Stimulated activated CD8-positive, alpha-beta memory T cell treated with anti-CD3 and anti-CD28 coated beads, Interleukin-2, amount 100 ng/mL, for 1 hour (primary cell): ENCODE results near the gene HTR3E.
"Not testable (repeated sequence)": the region's sequence is repeated elsewhere in the genome, so short reads cannot be mapped to it uniquely, and the experiment has no call there.

Experiments used
- DNase-seq, 2 donors: peaks; one replicate each; pipeline ENCODE4 v3.0.0-alpha.2; 2020; ENCODE audit warnings: low read depth in 2 of 2

HTR3E gene, protein sequence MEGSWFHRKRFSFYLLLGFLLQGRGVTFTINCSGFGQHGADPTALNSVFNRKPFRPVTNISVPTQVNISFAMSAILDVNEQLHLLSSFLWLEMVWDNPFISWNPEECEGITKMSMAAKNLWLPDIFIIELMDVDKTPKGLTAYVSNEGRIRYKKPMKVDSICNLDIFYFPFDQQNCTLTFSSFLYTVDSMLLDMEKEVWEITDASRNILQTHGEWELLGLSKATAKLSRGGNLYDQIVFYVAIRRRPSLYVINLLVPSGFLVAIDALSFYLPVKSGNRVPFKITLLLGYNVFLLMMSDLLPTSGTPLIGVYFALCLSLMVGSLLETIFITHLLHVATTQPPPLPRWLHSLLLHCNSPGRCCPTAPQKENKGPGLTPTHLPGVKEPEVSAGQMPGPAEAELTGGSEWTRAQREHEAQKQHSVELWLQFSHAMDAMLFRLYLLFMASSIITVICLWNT

DNA sequence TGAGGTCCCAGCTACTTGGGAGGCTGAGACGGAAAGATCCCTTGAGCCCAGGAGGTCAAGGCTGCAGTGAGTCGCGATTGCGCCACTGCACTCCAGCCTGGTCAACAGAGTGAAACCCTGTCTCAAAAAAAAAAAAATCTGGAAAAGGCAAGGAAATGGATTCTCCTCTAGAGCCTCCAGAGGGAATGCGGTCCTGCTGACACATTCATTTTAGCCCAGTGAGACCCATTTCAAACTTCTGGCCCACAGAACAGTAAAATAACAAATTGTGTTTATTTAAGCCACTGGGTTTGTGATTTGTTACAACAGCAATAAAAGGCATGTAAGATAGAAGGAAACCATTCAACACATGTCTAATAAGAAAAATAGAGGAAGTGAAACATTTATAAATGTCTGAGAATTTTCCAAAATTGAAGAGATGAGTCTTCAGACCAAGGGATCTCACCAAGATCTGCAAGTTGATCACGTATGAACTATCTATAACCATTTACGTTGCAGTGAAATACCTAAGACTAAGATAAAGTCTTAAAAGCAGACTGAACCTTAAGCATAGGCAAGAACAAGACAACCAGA is at the start of gene HTR3E:
TSS of gene HTR3E (plus strand) at position 254 of the 573 bp plus-strand sequence. CDS start 466 bp downstream, outside the sequence.
- no peak for DNase-seq

DNA sequence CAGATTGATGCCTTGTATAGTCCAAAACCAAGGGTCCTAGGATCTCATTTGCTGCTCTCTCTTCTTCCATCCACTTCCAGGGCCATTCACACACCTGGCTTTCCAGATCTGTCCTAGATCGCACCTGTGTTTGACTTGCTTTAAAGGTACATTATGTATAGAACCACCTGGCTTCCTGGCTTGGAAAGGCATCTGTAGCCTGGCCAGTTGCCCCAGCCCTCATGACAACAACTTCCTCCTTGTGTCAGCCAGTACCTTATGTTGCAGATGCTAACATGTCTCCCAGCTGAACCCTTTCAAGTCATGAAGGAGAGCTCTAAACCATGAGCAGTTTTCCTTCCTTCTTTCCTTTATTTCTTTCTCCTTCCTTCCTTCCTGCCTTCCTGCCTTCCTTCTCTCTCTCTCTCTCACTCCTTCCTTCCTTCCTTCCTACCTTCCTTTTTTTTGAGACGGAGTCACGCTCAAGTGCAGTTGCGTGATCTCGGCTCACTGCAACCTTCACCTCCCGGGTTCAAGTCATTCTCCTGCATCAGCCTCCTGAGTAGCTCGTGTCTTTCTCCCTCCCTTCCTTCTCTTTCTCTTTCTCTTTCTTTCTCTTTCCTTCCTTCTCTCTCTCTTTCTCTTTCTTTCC is 46.5 kb upstream of the HTR3E start:
- no peak for DNase-seq

DNA sequence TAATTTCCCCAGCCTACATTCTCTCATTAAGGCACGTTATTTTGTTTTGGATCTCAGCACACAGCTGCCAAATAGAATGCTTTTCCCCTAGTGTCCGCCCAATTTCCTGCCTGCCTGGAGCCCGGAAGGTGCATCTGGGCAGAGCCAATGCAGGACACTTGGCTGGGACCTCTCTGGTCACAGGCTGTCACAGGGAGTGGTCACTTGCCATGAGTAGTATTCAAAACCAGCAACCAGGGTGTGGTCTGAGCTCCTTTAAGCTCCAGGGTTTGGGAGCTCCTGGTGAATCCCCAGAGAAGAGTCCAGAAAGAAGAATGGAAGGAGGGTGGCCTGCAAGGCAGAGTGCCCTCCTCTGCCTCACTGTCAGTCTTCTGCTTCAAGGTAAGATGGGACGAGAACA is 44.1 kb upstream of the HTR3E start, which contains the start of gene HTR3C:
TSS of gene HTR3C (plus strand) at position 281 of the 400 bp plus-strand sequence. CDS start at position 315, 34 bp downstream.
- DNase-seq = no peak

DNA sequence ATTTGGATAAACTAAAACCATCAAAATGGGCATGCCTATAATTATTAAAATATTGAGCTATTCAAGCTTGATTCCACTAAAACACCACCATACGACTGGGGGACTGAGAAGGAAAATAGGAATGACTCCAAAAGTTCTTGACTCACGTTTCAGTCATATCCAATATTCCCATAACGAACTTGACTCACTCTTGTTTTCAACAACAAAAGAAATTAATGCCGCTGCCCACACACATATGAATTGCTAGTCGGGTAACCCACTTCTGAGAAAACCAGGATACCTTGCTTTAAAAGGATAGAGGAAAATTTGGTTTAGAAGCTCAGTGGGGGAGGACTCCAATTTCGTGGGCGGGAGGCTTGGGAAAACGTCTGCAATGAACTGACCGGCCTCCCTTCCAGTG is 38.8 kb upstream of the HTR3E start:
- no peak for DNase-seq

DNA sequence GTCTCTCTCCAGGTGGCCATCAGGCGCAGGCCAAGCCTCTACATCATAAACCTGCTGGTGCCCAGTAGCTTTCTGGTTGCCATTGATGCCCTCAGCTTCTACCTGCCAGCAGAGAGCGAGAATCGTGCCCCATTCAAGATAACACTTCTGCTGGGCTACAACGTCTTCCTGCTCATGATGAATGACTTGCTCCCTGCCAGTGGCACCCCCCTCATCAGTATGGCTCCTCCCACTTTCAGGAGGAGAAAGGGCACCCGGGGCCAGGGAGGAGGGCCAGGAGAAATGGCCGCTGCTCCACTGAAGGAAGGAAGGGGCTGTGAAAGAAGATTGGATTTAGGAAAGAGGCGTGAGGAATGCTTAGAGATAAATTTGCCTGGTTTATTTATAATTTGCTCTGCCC is 37.4 kb upstream of the HTR3E start:
- no peak for DNase-seq

DNA sequence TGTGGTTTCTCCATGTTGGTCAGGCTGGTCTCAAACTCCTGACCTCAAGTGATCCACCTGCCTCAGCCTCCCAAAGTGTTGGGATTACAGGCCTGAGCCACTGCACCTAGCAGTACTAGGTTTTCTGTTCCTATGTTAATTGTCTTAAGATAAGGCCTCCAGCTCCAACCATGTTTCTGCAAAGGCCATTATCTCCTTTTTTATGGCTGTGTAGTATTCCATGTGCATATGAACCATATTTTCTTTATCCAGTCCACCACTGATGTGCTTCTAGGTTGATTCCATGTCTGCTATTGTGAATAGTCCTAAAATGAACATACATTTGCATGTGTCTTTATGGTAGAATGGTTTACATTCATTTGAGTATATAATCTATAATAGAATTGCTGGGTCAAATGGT is 34.2 kb upstream of the HTR3E start:
- DNase-seq = no peak

DNA sequence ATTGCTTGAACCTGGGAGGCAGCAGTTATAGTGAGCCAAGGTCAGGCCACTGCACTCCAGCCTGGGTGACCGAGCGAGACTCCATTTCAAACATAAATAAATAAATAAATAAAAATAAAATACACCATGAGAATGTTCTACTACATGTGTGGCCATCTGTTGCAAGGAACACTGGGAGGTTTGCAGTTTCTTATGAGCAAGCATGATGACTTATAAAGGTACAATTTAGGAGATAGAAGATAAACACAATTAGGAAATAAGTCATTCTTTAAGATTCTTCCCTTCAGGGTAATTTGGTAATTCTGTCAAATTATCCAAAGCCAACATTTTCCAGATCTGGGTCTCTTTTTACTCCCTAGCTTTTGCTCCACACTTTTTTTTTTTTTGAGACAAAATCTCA is 30.7 kb upstream of the HTR3E start:
- DNase-seq = no peak

DNA sequence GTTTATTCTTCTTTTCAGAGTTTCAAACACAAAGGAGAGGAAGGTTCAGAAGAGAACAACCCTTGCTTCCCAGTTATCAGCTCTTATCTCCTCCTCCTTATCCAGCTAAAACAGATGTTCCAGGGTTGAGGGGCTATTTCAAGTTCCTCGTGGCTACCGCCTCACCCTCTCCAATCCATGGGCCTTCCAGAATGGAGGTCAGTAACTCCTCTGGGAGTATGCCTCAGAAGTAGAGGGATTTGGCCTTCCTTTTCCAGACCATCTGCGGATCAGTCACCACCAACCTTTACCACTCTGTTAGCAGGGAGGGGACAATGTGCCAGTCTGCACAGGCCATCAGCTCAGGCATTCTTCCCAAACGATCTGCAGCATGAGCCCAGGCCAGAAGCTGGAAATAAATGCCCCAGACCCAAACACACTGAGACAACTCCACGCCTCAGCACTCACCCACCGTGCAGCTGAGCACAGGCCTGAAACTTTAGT is 29.2 kb upstream of the HTR3E start:
- DNase-seq = no peak

DNA sequence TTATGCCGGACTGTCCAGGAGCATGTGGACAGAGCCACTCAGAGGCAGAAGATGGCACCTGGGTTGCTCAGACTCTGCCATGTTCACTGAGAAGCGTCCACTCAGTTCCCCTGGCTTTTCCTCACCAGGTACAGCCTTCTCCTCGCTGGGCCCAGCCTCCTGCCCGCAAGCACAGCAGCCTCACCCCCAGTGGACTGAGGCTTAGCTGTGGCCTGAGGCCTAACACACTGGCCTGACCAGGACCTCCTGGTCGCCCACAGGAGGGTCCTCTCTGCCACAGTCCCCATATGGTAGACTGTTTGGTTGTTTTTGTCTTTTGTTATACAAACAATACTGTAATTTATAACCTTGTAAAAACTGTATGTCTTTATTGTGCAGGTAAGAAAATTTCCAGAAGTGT is 28.5 kb upstream of the HTR3E start:
- no peak for DNase-seq

DNA sequence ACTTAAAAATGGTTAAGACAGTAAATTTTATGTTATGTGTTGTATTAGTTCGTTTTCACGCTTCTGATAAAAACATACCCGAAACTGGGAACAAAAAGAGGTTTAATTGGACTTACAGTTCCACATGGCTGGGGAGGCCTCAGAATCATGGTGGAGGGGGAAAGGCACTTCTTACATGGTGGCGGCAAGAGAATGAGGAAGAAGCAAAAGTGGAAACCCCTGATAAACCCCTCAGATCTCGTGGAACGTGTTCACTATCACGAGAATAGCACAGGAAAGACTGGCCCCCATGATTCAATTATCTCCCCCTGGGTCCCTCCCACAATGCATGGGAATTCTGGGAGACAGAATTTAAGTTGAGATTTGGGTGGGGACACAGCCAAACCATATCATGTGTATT is 25.7 kb upstream of the HTR3E start:
- not testable (repeated sequence) for DNase-seq

DNA sequence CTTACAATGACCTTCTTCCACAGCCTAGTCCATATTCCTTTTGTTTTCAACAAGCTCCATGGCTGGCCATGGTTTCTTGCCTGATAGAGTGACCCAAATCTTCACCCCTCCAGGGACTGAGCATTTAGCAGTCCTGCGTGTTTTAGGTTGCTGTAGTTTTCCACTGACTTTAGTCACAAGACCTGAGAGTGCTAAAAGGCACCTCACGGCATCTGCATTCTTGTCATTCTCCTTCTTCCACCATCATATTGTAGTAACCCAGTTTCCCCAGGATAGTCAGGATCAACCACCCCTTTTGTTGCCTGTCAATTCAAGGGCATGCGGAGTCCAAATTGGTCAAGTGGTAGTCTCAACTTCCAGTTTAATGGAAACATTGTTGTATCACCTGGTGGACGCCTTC is 23.2 kb upstream of the HTR3E start:
- DNase-seq = no peak

DNA sequence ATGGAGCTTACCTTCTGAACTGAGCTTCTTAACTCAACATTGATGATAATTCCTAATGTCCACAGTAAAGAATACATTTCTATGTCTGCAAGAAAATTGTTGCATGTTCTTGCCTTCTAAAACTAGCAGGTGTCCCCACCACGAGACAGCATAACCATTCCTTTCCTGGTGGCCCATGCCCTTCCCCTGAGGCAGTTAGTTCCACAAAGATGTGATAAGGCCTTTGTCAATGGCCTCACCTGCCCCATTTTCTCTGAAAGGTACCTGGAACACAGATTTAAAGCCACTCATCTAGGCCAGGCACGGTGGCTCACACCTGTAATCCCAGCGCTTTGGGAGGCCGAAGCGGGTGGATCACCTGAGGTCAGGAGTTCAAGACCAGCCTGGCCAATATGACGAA is 21.0 kb upstream of the HTR3E start:
- no peak for DNase-seq

DNA sequence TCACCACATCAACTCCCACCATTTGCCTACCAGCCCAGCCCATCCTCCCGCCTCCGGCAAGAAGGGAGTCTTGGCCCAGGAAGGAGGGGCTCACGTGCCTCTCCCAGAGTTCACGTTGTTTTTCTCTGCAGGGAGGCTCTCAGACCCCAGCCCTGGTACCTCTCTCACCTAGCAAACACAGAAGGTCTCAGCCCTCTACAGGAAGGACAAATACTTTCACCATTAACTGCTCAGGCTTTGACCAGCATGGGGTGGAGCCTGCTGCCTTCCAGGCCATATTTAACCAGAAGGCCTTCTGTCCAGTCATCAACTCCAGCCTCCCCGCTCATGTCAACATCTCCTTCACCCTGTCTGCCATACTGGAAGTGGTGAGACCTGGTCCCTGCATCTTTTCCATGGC is 19.0 kb upstream of the HTR3E start:
- no peak for DNase-seq

DNA sequence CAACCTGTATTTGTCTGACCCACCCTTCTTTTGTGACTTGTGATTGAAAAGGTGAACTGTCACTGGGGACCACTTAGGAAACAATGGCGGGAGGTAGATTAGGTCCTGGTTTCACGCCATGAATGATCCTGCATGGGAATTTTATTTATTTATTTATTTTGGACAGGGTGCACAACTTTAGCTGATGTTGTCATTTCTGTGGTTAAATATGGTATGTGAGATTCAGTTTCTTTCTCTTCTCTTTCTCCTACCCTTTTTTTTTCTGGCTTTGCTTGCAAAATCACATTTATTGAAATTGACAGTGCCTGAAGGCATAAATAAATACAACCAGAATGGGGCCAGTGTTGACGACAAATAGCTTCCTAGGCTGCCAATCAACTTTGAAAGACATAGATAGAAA is 18.0 kb upstream of the HTR3E start:
- DNase-seq = no peak

DNA sequence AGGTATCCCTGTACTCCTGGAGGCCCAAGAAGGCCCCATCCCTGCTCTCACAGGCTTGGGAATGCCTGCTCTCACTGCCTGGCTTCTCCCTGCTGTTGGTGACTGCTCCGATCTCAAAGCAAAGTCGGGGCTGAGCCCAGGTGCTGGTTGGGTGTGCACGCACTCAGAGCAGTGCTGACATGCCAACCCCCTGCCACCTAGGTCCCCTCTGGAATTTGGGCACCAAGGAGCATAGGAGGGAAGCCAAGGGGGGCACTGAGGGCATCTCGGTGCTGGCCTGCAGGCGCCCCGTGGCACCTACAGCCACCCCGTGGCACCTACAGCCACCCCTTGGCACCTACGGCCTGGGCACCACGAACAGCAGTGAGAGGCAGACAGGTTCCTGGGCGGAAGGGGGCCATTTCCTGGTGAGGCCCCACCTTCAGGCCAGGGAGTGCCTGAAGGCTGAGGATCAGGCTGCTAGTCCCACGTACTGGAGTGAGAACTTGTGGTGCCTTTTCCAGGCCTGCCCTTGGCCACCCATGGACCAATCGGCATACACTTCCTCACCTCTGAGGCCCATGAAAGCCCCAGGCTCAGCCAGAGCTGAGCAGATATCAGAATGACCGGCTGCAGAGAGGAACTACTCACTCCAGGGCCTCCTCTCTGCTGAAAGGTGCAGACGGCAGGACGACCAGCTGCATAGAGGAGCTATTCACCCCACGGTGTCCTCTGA is 15.6 kb upstream of the HTR3E start:
- no peak for DNase-seq

DNA sequence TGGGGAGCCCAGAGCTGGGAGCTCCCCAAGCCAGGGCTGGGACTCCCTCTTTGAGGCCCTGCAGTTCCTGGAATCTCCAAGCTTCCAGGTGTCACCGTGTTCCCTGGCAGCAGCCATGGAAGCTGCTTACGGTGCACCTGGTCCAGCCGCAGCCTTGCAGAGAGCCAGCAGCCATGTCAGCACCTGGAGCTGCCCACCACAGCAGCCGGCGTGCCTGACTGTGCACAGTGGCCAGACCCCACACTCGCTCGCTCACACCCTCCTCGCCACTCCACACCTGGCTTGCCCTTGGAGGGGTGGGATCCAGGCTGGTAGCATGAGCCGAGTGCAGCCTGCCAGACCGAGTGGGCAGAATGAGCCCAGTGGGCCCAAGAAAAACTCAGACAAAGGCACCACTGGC is 14.8 kb upstream of the HTR3E start:
- no peak for DNase-seq

DNA sequence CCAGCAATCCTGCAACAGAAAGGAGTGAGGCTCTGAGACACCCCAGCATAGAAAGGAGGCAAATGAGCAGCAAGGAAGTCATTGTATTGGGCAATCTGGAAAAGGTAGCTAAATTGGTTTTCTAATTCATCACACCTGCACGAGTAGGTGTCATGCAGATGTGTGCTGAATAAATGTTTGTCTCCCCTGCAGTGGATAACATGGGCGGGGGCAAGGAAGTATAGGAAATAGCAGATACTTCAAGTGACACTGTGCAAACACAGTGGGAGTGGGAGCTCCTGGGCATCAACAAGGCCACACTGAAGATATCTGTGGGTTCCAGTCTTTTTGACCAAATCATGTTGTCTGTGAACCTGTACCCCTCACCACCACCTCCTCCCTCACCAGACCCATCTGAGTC is 14.4 kb upstream of the HTR3E start:
- no peak for DNase-seq

DNA sequence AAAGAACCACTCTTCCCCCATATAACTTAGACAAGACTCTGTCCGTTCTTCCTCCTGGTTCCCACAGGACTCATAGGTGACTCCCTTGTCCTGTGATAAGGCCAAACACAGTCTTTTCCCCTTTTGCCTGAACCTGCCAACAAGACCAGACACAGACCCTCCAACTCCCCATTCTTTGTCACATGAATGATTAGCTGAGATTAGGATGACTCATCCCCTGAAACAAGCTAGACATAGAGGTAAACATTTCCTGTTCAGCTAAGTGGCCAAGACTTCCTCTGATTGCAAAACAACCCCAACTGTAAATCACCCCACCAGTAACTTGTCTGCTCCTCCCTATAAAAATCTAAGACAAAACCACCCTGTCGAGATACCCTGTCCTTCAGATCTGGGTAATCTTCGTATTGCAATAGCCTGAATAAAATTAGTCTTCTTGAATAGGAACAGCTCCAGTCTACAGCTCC is 11.4 kb upstream of the HTR3E start:
- no peak for DNase-seq

DNA sequence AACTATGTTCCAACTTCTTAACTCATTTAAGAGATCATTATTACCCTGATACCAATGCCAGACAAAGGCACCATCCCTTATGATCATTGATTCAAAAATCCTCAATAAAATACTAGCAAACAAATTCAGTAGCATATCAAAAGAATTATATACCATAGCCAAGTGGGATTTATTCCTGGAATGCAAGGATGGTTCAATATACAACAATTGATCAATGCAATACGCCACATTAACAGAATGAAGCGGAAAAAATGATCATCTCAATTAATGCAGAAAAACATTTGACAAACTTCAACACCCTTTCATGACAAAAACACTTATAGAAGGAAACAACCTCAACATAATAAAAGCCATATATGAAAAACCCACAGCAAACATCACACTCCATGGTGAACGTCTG is 4.7 kb upstream of the HTR3E start:
- no peak for DNase-seq

DNA sequence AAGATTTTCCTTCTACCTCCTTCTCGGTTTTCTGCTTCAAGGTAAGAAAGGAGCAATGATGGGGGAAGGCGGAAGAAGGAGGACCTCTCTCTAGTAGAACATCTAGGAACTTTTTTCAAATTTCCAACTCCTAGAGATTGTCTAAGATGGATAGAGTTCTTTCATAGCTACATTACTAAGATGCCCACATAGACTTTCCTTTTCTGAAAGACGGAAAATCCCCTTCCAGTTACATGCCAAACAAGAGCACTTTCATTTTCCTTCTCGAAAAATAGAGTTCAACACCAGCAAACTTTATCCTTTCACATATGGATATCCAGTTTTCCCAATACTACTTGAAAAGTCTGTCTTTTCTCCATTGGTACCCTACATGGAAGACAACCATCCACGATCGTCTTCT is 692 bp downstream of the HTR3E start:
- DNase-seq = no peak

DNA sequence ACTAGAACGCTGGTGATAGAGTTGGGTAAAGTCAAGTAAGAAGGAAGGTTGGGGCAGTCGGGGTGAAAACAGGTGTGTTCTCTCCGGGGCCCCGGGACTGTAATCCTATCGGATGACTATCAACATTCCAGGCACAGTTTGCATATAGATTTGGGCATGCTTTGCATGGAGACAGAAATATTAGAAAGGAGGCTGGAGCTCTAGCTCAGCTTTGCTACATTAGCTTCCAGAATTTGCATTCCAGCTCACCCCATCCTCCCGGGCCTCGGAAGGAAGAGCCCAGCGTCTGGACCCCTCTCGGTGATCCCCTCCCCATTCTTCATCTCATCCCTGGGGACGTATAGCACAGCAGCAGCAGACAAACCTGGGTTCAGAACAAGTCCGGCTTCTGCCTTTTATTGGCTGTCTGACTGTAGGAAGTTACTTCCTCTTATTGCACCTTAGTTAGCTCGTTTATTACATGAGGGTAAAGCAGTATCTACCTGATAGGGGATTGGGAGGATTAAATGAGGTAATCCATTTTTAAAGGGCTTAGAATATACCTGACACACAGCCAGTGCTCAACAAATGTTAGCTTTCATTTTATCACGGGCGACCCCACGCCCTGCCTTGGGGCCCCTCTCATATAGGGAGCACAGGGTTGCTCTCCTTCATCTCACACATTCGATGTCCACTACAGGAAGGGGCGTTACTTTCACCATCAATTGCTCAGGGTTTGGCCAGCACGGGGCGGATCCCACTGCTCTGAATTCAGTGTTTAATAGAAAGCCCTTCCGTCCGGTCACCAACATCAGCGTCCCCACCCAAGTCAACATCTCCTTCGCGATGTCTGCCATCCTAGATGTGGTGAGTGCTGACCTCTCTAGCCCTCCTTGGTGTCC is 3.2 kb downstream of the HTR3E start:
- DNase-seq = no peak
